ENCODE data around the gene TRMT10C. TPM values are rescaled to one million over a fixed set of nuclear protein-coding genes. Genes with fewer than 3 reads are reported as not detected.
"Not testable (repeated sequence)": the region's sequence is repeated elsewhere in the genome, so short reads cannot be mapped to it uniquely, and the experiment has no call there.

Gene TRMT10C
- total and polyA plus RNA-seq, 2 experiments from 2014 or later, result 61.9 to 145 TPM

DNA sequence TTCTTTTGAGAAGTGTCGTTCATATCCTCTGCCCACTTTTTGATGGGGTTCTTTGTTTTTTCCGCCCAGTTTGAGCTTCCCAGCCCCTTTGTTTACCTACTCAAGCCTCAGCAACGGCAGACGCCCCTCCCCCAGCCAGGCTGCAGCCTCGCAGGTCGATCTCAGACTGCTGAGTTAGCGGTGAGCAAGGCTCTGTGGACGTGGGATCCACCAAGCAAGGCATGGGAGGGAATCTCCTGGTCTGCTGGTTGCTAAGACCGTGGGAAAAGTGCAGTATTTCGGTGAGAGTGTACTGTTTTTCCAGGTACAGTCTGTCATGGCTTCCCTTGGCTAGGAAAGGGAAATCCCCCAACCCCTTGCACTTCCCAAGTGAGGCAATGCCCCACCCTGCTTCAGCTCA, 43.7 kb downstream of the TRMT10C start:
- not testable (repeated sequence) for H3K36me3 ChIP-seq (ENCODE audit: insufficient read depth); H3K27ac ChIP-seq (ENCODE audit: low read depth); ATAC-seq; H3F3A ChIP-seq (replicated peaks; ENCODE audit: low read depth); H3K4me2 ChIP-seq; H3K9me3 Mint-ChIP-seq; H3K4me3 Mint-ChIP-seq; H3K4me3 ChIP-seq; H4K20me1 ChIP-seq (replicated peaks; ENCODE audit: insufficient read depth); H3K27me3 Mint-ChIP-seq (ENCODE audit: insufficient read depth, low read depth, poor library complexity); H3K4me1 ChIP-seq (ENCODE audit: insufficient read depth); H3K36me3 Mint-ChIP-seq (ENCODE audit: low read depth); H3K27me3 ChIP-seq (ENCODE audit: insufficient read depth); H3K9me2 ChIP-seq (ENCODE audit: insufficient read depth); DNase-seq (ENCODE audit: low spot score); H3K4me1 Mint-ChIP-seq; H3K79me2 ChIP-seq (replicated peaks; ENCODE audit: insufficient read depth)
- peak overlapping the region; percentile 65; the same call in 1 of the 2 replicates for H3K27ac Mint-ChIP-seq
- peak overlapping the region; percentile 3; the same call in 1 of the 2 replicates for H2AFZ ChIP-seq

GRCh38 chr3:101611023-101611422, 49.4 kb downstream of the TRMT10C start:
- Histone ChIP-seq H4K20me1 (replicated peaks; ENCODE audit: insufficient read depth) (no peaks in the 10 kb centered on the region), H3K4me2 (no peak overlapping the region), H3K27me3 (ENCODE audit: insufficient read depth) (no peaks in the 10 kb centered on the region), H3K4me1 (ENCODE audit: insufficient read depth) (no peaks in the 10 kb centered on the region), H3K27ac (ENCODE audit: low read depth) (no peak overlapping the region), H3K9me2 (ENCODE audit: insufficient read depth) (no peaks in the 10 kb centered on the region), H3K79me2 (replicated peaks; ENCODE audit: insufficient read depth) (no peaks in the 10 kb centered on the region), H3K4me3 (no peak overlapping the region), H3F3A (replicated peaks; ENCODE audit: low read depth) (no peaks in the 10 kb centered on the region), H2AFZ (no peak overlapping the region), H3K36me3 (ENCODE audit: insufficient read depth) (no peaks in the 10 kb centered on the region)
- DNase-seq (ENCODE audit: low spot score) (no peak), ATAC-seq (no peak)
- Mint-ChIP-seq H3K27ac (no peak overlapping the region), H3K36me3 (ENCODE audit: low read depth) (no peaks in the 10 kb centered on the region), H3K9me3 (no peaks in the 10 kb centered on the region), H3K27me3 (ENCODE audit: insufficient read depth, low read depth, poor library complexity) (peaks cover 2% of the 10 kb centered on the region), H3K4me3 (no peak overlapping the region), H3K4me1 (no peaks in the 10 kb centered on the region)
- TF ChIP-seq, protein P1, sequence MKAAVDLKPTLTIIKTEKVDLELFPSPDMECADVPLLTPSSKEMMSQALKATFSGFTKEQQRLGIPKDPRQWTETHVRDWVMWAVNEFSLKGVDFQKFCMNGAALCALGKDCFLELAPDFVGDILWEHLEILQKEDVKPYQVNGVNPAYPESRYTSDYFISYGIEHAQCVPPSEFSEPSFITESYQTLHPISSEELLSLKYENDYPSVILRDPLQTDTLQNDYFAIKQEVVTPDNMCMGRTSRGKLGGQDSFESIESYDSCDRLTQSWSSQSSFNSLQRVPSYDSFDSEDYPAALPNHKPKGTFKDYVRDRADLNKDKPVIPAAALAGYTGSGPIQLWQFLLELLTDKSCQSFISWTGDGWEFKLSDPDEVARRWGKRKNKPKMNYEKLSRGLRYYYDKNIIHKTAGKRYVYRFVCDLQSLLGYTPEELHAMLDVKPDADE (IDR thresholded peaks at IDR 0.05), result no peak
- TF ChIP-seq ZNF462 (CRISPR knock-in tag; IDR thresholded peaks at IDR 0.05) (no peak), EZH2 (IDR thresholded peaks at IDR 0.05; ENCODE audit: low read depth, unreplicated experiment) (no peak), CTCF (conservative IDR thresholded peaks at IDR 0.05; ENCODE audit: low read depth in 2 of 2) (no peak), CREB1 (CRISPR knock-in tag; IDR thresholded peaks at IDR 0.05; ENCODE audit: low read depth) (no peak), ZNF331 (CRISPR knock-in tag; IDR thresholded peaks at IDR 0.05; ENCODE audit: low read depth) (no peak), ZNF114 (CRISPR knock-in tag; IDR thresholded peaks at IDR 0.05) (no peak), JUNB (IDR thresholded peaks at IDR 0.05; ENCODE audit: unreplicated experiment) (no peak)

DNA sequence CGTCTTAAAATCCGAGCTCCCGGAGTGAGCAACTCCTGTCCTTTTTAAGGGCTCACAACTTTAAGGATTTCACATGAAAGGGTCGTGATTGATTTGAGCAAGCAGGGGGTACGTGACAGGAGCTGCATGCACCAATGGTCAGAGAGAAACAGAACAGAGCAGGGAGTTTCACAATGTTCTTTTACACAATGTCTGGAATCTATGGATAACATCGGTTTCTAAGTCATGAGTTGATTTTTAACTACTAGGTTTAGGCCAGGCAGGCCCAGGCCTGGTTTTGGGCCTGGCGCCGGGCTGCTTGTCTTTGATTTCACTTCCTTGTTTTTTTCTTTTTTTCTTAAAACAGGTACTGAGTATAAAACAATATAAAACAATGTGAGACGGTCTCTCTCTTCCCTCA, 51.3 kb downstream of the TRMT10C start:
- not testable (repeated sequence) for H3K36me3 ChIP-seq (ENCODE audit: insufficient read depth); H3K36me3 Mint-ChIP-seq (ENCODE audit: low read depth); H3K4me1 Mint-ChIP-seq; H3K4me2 ChIP-seq; H3K4me1 ChIP-seq (ENCODE audit: insufficient read depth); ATAC-seq; H3K9me3 Mint-ChIP-seq; H3K27ac ChIP-seq (ENCODE audit: low read depth); H3K27ac Mint-ChIP-seq; H3K4me3 ChIP-seq; DNase-seq (ENCODE audit: low spot score); H4K20me1 ChIP-seq (replicated peaks; ENCODE audit: insufficient read depth); H3F3A ChIP-seq (replicated peaks; ENCODE audit: low read depth); H2AFZ ChIP-seq; H3K27me3 Mint-ChIP-seq (ENCODE audit: insufficient read depth, low read depth, poor library complexity); H3K27me3 ChIP-seq (ENCODE audit: insufficient read depth); H3K79me2 ChIP-seq (replicated peaks; ENCODE audit: insufficient read depth); H3K9me2 ChIP-seq (ENCODE audit: insufficient read depth); H3K4me3 Mint-ChIP-seq
